Epithelial cell of esophagus (primary cell): ENCODE measurements around the gene KIAA1217.
"Not testable (repeated sequence)": the region's sequence is repeated elsewhere in the genome, so short reads cannot be mapped to it uniquely, and the experiment has no call there.

ENCODE experiments used
- DNase-seq: peaks from one replicate; pipeline ENCODE4 v3.0.0; 2010; ENCODE audit warnings: low read depth
- H3K4me3 ChIP-seq: 2 replicates; pipeline ENCODE4 v1.5.1; 2011; ENCODE audit warnings: mild to moderate bottlenecking, low read length, control low read depth
- TF ChIP-seq, protein P1 (sequence below): IDR thresholded peaks from 2 replicates; pipeline ENCODE4 v1.5.1; 2011; ENCODE audit warnings: low read depth, mild to moderate bottlenecking, low read length, control low read depth, inconsistent platforms; ENCODE audit not compliant: insufficient read depth; ENCODE audit errors: missing control alignments

Gene KIAA1217

DNA sequence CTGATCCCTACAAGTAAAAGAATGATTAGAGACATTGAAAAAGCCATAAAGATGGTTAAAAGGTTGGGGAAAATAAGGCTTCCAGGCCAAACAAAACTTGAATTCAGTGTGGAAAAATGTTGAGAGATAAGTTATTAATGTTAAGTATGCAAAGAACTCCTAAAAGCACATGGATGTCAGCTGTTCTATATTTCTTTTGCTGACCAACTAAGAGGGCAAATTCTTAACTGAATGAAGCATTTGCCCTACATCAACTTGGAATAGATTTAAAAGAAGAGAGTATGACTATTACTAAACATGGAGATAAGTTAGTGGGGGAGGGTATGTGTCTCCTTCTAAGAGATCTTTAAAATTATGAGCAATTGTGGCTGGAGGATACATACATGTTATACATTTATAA is 124.8 kb downstream of the KIAA1217 start:
- no peak for DNase-seq
- H3K4me3 ChIP-seq = no peak overlapping the region
- TF ChIP-seq, protein P1, sequence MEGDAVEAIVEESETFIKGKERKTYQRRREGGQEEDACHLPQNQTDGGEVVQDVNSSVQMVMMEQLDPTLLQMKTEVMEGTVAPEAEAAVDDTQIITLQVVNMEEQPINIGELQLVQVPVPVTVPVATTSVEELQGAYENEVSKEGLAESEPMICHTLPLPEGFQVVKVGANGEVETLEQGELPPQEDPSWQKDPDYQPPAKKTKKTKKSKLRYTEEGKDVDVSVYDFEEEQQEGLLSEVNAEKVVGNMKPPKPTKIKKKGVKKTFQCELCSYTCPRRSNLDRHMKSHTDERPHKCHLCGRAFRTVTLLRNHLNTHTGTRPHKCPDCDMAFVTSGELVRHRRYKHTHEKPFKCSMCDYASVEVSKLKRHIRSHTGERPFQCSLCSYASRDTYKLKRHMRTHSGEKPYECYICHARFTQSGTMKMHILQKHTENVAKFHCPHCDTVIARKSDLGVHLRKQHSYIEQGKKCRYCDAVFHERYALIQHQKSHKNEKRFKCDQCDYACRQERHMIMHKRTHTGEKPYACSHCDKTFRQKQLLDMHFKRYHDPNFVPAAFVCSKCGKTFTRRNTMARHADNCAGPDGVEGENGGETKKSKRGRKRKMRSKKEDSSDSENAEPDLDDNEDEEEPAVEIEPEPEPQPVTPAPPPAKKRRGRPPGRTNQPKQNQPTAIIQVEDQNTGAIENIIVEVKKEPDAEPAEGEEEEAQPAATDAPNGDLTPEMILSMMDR = no peak

DNA sequence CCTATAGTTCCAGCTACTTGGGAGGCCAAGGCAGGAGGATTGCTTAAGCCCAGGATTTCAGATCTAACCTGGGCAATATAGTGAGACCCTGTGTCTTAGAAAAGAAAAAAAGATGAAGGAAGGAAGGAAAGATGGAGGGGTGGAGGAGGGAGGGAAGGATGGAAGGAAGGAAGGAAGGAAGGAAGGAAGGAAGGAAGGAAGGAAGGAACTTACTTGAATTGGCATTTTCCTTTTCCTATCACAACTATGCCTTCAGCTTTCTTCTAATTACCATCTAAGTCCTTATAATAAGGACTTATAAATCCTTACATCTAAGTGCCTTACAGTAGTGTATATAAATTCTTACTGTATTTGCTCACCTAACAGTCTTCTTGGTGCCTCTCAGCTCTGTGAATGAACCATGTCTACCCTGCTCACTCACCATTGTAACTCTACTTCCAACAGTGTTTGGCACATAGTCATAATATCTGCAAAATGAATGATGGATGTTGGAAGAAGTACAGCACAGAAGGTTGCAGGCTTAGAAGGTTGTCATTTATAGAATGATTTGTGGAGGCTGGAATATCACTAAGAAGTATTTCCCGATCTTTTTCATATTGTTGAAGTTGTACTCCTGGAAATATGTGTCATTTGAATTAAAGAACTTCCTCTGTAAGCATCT is 125.5 kb downstream of the KIAA1217 start:
- no peak for DNase-seq
- TF ChIP-seq, protein P1 = no peak
- no peak overlapping the region for H3K4me3 ChIP-seq

DNA sequence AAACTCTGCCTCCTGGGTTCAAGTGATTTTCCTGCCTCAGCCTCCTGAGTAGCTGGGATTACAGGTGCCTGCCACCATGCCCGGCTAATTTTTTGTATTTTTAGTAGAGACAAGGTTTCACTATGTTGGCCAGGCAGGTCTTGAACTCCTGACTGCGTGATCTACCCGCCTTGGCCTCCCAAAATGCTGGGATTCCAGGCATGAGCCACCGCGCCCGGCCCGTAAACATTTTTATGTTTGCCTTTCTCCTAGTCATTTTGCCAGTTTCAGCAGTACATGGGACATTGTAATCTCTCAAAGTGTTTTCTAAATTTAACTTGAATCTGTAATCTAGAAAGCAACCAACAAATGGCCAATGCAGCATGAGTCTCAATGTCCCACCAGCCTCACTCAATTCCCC is 128.8 kb downstream of the KIAA1217 start:
- H3K4me3 ChIP-seq, DNase-seq: not testable (repeated sequence)

DNA sequence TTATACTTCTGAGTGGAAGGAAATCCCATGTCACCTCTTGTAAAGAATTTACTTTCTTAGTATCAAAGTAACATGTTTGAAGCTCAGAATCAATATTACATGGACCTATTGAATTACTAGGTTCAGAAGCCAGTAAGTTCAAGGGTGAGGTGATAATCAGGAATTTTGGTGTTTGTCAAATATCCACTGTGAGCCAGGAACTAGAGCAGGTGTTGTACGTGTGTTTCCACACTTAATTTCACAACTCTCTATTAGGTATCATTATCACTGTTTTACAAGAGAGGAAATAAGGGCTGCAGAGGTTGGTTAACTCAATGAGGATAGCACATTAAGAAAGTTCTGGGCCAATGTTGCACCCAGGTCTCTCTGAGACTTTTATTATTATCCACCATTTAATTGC is 130.4 kb downstream of the KIAA1217 start:
- no peak for DNase-seq
- H3K4me3 ChIP-seq = no peak overlapping the region
- TF ChIP-seq, protein P1 = no peak

DNA sequence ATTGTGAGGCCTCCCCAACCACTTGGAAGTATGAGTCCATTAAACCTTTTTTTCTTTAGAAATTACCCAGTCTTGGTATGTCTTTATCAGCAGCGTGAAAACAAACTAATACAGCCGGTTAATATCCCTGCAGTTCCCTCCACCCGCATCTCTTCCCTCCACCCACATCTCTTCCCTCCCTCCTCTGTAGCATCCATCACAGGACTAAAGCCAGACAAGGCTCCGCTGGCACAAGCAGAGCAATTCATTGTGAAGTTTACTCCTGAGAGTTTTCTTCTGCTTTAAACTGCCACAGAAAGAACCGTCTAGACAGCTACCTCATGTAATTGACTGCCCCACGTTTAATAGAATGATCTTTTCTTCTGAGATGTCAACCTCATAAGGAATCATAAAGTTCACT is 131.5 kb downstream of the KIAA1217 start:
- no peak for DNase-seq
- no peak overlapping the region for H3K4me3 ChIP-seq
- TF ChIP-seq, protein P1 = no peak

DNA sequence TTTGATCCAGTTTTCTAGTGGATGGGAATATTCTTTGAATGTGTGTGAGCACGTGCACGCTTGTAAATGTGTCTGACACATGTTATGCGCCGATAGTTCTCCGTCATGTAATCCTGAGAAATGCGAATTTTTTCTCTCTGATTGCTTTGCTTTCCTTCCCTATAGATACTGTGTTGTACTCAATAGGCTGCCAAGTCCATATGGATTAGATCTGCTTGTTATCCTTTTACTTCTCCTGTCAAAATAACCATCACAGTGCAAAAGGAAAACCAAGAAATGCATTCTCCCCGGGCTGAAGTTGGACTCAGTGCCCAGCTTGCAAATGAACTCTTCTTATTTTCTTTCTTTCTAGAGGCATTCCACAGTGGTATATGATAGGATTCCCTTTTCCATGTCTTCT is 131.9 kb downstream of the KIAA1217 start:
- TF ChIP-seq, protein P1 = no peak
- H3K4me3 ChIP-seq = no peak overlapping the region
- no peak for DNase-seq

DNA sequence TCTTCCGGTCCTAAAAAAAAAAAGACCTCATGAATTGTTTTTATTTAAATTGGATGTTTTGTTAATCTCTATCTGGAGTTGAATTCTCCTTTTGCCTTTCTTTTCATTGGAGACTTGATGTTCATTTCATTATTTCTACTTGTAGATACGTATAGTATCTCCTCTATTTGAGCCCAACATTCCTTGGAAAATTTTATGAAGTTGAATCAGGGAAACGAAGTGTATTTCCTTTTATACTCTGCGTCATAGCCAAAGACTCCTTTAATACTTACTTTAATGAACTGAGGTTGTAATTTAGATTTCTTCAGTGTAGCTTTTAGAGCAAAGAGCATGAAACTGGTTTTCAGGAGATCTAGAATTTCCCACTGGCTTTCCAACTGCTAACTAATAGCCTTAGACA is 132.4 kb downstream of the KIAA1217 start:
- DNase-seq = no peak
- TF ChIP-seq, protein P1 = no peak
- no peak overlapping the region for H3K4me3 ChIP-seq
